Gastrocnemius medialis (tissue), 4 donors: Measurements from ENCODE around the gene MYO3B. TPM values are rescaled to one million over a fixed set of nuclear protein-coding genes. Genes with fewer than 3 reads are reported as not detected.
A peak's percentile ranks its signal among the peaks of the same experiment; 100 is the strongest.

ENCODE experiments used
- ATAC-seq, 2 donors: fragments of 150-250 bp; one replicate each; pipeline ENCODE4 v1.9.1; 2016
- DNase-seq, 2 donors: peaks; one replicate each; pipeline ENCODE4 v3.0.0-alpha.2; 2019
- H3K27ac ChIP-seq, 4 donors: fragments of 200-600 bp; sonication (generic); 1 replicate in 1 of 4; 2 replicates in 3 of 4; pipeline ENCODE4 v1.5.1; 2016 to 2018; ENCODE audit warnings: mild to moderate bottlenecking in 2 of 4, moderate library complexity in 1 of 4
- H3K27me3 ChIP-seq, 3 donors: fragments of 200-600 bp; sonication (generic) in 2 of 3; 1 replicate in 1 of 3; 2 replicates in 2 of 3; pipeline versions ENCODE4 v1.5.1 to v1.6.0; 2016 to 2019; ENCODE audit warnings: mild to moderate bottlenecking in 1 of 3, moderate library complexity in 1 of 3
- H3K36me3 ChIP-seq, 2 donors: fragments of 200-600 bp; sonication (generic) in 1 of 2; one replicate each; pipeline ENCODE4 v1.5.1; 2017 to 2018
- H3K4me1 ChIP-seq, 2 donors: fragments of 200-600 bp; sonication (generic) in 1 of 2; one replicate each; pipeline ENCODE4 v1.5.1; 2016 to 2017; ENCODE audit warnings: mild to moderate bottlenecking in 2 of 2
- H3K4me3 ChIP-seq, 4 donors: fragments of 200-600 bp; sonication (generic) in 3 of 4; 1 replicate in 1 of 4; 2 replicates in 3 of 4; pipeline ENCODE4 v1.5.1; 2016 to 2019; ENCODE audit warnings: mild to moderate bottlenecking in 2 of 4
- H3K9me3 ChIP-seq, 3 donors: fragments of 200-600 bp; sonication (generic) in 2 of 3; 1 replicate in 1 of 3; 2 replicates in 2 of 3; pipeline ENCODE4 v1.5.1; 2016 to 2019
- POLR2A ChIP-seq, 2 donors: fragments of 450-650 bp; IDR thresholded peaks; one replicate each; pipeline ENCODE4 v1.6.1; 2017; ENCODE audit warnings: antibody characterized with exemption in 2 of 2, mild to moderate bottlenecking in 2 of 2, moderate library complexity in 2 of 2
- in situ Hi-C, 4 donors: fragments of 200-750 bp; cut with MboI; loops; one replicate each; pipeline versions ENCODE4 v1.15.0 to v1.8.0; 2017; ENCODE audit warnings: low sequenced_read_pairs in 4 of 4
- intact Hi-C: fragments of 100-400 bp; cut with DNase I; formaldehyde crosslinking; loops from one replicate; pipeline ENCODE4 v1.15.1; 2023; ENCODE audit warnings: low total_unique reads
- total RNA-seq, 4 donors: library from RNA; depleted of rRNA; stranded (reverse); fragments of >200 nt; gene quantifications; one replicate each; pipeline versions ENCODE4 v1.1.0 to v1.2.3, GENCODE V29; 2016
- TF ChIP-seq, protein P1 (sequence below), 5 experiments: fragments of 450-650 bp in 3 of 5; fragments of 200-600 bp in 2 of 5; sonication (generic) in 2 of 5; IDR thresholded peaks in 4 of 5; conservative IDR thresholded peaks in 1 of 5; 1 replicate in 4 of 5; 2 replicates in 1 of 5; pipeline ENCODE4 v1.5.1; 2016 to 2019; ENCODE audit warnings: antibody characterized with exemption in 5 of 5, mild to moderate bottlenecking in 3 of 5, moderate library complexity in 3 of 5

MYO3B gene
- total RNA-seq, 4 donors from 2014 or later, result 0.07 to 0.27 TPM; not detected in 2

DNA sequence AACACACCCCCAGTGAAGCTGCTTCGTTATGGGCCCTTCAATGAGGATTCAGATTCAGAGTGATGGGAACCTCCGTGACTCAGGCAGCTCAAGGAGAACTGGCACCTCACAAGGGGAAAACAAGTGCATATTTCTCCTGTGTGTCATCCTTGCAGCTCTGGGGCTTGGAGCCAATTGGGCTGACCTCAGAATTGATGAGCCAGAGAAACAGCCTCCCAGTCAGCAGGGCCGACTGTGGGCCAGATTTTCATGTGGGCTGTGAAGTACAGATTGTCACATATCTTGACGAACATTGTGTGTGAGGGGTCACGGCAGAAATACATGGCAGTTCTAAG lies 347.6 kb downstream of the MYO3B start:
- TF ChIP-seq, protein P1, sequence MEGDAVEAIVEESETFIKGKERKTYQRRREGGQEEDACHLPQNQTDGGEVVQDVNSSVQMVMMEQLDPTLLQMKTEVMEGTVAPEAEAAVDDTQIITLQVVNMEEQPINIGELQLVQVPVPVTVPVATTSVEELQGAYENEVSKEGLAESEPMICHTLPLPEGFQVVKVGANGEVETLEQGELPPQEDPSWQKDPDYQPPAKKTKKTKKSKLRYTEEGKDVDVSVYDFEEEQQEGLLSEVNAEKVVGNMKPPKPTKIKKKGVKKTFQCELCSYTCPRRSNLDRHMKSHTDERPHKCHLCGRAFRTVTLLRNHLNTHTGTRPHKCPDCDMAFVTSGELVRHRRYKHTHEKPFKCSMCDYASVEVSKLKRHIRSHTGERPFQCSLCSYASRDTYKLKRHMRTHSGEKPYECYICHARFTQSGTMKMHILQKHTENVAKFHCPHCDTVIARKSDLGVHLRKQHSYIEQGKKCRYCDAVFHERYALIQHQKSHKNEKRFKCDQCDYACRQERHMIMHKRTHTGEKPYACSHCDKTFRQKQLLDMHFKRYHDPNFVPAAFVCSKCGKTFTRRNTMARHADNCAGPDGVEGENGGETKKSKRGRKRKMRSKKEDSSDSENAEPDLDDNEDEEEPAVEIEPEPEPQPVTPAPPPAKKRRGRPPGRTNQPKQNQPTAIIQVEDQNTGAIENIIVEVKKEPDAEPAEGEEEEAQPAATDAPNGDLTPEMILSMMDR (IDR thresholded peaks at IDR 0.05 in 4 of 5, conservative IDR thresholded peaks at IDR 0.05 in 1 of 5), result no peak
- no peak for TF ChIP-seq POLR2A (IDR thresholded peaks at IDR 0.05)
- Histone ChIP-seq H3K4me3 (no peak overlapping the region), H3K9me3 (no peaks in the 10 kb centered on the region), H3K4me1 (peaks cover 12 to 20% of the 10 kb centered on the region in 2 donors), H3K27me3 (no peaks in the 10 kb centered on the region), H3K27ac (peak overlapping the region in 3 of 4 donors; percentile 39 to 56 (median 42)), H3K36me3 (no peaks in the 10 kb centered on the region)
- DNase-seq (peak; percentile 73 to 83), ATAC-seq (peak; percentile 82 to 89)
- intact Hi-C loops (no loop called here), in situ Hi-C loops (no loop called here)

DNA sequence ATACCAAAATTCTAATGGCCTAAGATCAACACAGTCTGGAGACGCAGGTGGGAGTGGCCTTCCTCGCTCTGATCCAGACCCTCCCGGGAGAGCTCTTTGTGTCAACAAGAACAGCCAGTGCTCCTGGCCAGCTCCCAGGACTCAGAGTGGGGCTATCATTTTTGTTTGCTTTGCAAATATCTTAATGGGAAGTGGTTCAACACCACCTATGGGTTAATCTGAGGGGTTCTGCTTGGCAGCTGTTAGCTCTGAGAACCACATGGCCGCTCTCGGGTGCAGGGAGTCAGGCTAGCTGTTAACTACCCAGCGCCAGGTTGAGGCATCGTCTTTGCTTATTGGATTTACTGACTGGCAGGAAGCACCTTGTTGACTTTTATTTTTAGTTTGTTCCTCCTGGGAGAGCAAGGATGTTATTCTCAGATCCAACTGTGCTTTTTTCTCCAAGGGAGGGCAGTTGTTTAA lies 352.4 kb downstream of the MYO3B start:
- H3K4me1 ChIP-seq, result peaks cover 17 to 26% of the 10 kb centered on the region in 2 donors
- TF ChIP-seq, protein P1 (IDR thresholded peaks at IDR 0.05 in 4 of 5, conservative IDR thresholded peaks at IDR 0.05 in 1 of 5), result no peak
- no peak for TF ChIP-seq POLR2A (IDR thresholded peaks at IDR 0.05)
- peak overlapping the region; percentile 4 to 50 (median 22) for H3K4me3 ChIP-seq
- H3K36me3 ChIP-seq, result no peaks in the 10 kb centered on the region
- no peaks in the 10 kb centered on the region for H3K9me3 ChIP-seq
- intact Hi-C loops, result no loop called here
- in situ Hi-C loops, result no loop called here
- no peaks in the 10 kb centered on the region for H3K27me3 ChIP-seq
- peak; percentile 79 to 83 for DNase-seq
- ATAC-seq, result peak; percentile 82 to 89
- peak overlapping the region; percentile 62 to 72 (median 67) for H3K27ac ChIP-seq

DNA sequence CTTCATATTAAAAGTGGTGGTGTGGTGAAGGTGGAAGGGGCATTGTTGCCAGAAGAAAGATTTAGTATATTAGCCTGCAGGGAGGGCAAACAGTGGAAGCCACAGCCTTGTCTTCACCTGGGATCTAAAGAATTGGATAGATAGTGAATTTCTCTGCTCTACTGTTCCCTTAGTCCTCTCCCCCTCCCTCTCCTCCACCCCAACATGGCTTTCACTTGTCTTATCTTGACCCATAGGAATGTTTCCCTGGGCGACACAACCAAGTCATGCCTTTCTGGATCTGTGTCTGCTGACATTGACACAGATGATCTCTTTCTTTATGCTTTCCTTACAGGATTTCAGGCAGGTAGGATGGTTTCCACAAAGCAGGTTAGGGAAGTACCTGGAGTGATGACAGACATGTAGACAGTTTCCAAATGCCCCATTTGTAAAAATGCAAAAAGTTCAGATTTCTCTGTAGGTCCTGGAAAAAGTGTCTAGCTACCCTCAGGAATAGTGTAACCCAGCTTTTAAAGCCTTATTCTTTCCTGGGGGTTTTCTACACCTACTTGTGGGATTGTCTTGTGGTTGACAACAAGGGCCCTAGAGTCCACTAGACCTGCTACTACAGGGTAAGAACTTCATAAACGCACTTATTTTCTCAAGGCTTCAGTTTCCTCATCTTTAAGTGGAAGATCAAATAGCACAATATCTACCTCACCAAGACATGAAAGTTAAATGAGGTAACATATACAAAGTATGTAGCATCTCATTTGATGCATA lies 353.0 kb downstream of the MYO3B start:
- in situ Hi-C loops, result no loop called here
- H3K27me3 ChIP-seq, result no peaks in the 10 kb centered on the region
- H3K4me3 ChIP-seq, result no peak overlapping the region
- H3K9me3 ChIP-seq, result no peaks in the 10 kb centered on the region
- no peak for TF ChIP-seq POLR2A (IDR thresholded peaks at IDR 0.05)
- TF ChIP-seq, protein P1 (IDR thresholded peaks at IDR 0.05 in 4 of 5, conservative IDR thresholded peaks at IDR 0.05 in 1 of 5), result no peak
- no peak for ATAC-seq
- peaks cover 17 to 19% of the 10 kb centered on the region in 2 donors for H3K4me1 ChIP-seq
- H3K36me3 ChIP-seq, result no peaks in the 10 kb centered on the region
- intact Hi-C loops, result no loop called here
- DNase-seq, result no peak
- peak overlapping the region; percentile 62 to 72 (median 67) for H3K27ac ChIP-seq

DNA sequence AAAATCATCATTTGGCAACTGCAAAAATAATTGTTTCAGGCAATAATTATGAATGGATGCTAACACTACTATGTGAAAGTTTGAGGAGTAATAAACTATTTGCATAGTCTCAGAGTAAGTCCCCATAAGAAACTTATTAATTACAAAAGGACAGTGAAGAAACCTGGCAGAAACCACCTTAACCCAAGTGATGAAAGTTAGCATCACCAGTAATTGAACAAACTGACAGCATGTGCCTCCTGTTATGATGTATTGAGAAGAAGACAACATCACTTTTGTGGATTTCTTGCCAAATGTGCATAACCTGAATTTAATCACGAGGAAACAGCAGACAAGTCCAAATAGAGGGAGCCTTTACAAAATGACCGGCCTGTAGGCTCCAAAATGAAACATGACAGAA lies 353.9 kb downstream of the MYO3B start:
- DNase-seq (no peak), ATAC-seq (no peak)
- Histone ChIP-seq H3K9me3 (no peaks in the 10 kb centered on the region), H3K4me3 (no peak overlapping the region), H3K36me3 (no peaks in the 10 kb centered on the region), H3K27me3 (no peaks in the 10 kb centered on the region), H3K4me1 (peaks cover 17% of the 10 kb centered on the region in 2 donors), H3K27ac (no peak overlapping the region)
- no peak for TF ChIP-seq POLR2A (IDR thresholded peaks at IDR 0.05)
- TF ChIP-seq, protein P1 (IDR thresholded peaks at IDR 0.05 in 4 of 5, conservative IDR thresholded peaks at IDR 0.05 in 1 of 5), result no peak
- intact Hi-C loops (no loop called here), in situ Hi-C loops (no loop called here)
